Lung (tissue), 12 donors: ENCODE results near the gene DEFB110. TPM values are rescaled to one million over a fixed set of nuclear protein-coding genes. Genes with fewer than 3 reads are reported as not detected.

ENCODE experiments used
- ATAC-seq: fragments of 200-7000 bp; cut with Tn5 transposase; one replicate; pipeline ENCODE4 v1.9.1; 2020; ENCODE audit warnings: moderate number of reproducible peaks; ENCODE audit not compliant: insufficient read depth, low FRiP score
- DNase-seq, 3 donors: peaks; one replicate each; pipeline ENCODE4 v3.0.0-alpha.2; 2013 to 2017
- H3K27ac ChIP-seq, 2 donors: one replicate each; pipeline ENCODE4 v1.5.1; 2013; ENCODE audit warnings: mild to moderate bottlenecking in 2 of 2, moderate library complexity in 2 of 2, control low read depth in 1 of 2, inconsistent platforms in 1 of 2, low read depth in 1 of 2, low read length in 1 of 2
- H3K27me3 ChIP-seq, 3 donors: one replicate each; pipeline ENCODE4 v1.5.1; 2013; ENCODE audit warnings: low read length in 2 of 3; ENCODE audit not compliant: control insufficient read depth in 3 of 3, insufficient read depth in 3 of 3
- H3K36me3 ChIP-seq, 4 donors: one replicate each; pipeline ENCODE4 v1.5.1; 2013; ENCODE audit warnings: low read length in 4 of 4, mild to moderate bottlenecking in 1 of 4, moderate library complexity in 1 of 4; ENCODE audit not compliant: control insufficient read depth in 4 of 4, insufficient read depth in 4 of 4
- H3K4me1 ChIP-seq, 5 donors: one replicate each; pipeline ENCODE4 v1.5.1; 2013; ENCODE audit warnings: low read length in 5 of 5, mild to moderate bottlenecking in 2 of 5, moderate library complexity in 1 of 5; ENCODE audit not compliant: control insufficient read depth in 5 of 5, insufficient read depth in 5 of 5
- H3K4me3 ChIP-seq: one replicate; pipeline ENCODE4 v1.5.1; 2013; ENCODE audit warnings: mild to moderate bottlenecking, control low read depth, moderate library complexity
- H3K9ac ChIP-seq, 2 donors: one replicate each; pipeline ENCODE4 v1.5.1; 2013; ENCODE audit warnings: low read length in 2 of 2, control low read depth in 1 of 2; ENCODE audit not compliant: insufficient read depth in 1 of 2
- H3K9me3 ChIP-seq, 4 donors: one replicate each; pipeline ENCODE4 v1.5.1; 2013; ENCODE audit warnings: low read length in 3 of 4, mild to moderate bottlenecking in 1 of 4, moderate library complexity in 1 of 4; ENCODE audit not compliant: control insufficient read depth in 4 of 4, insufficient read depth in 3 of 4
- CTCF ChIP-seq: IDR thresholded peaks from 2 replicates; pipeline ENCODE4 v1.5.1; 2012; ENCODE audit warnings: mild to moderate bottlenecking; ENCODE audit errors: control extremely low read depth, extremely low read depth
- WGBS, 2 donors: extraction: QIAGEN DNeasy Blood & Tissue Kit; methylation state at CpG; one replicate each; pipeline ENCODE4 v1.1.7; 2013; 5-methylcytosine and 5-hydroxymethylcytosine counted together
- polyA plus RNA-seq, 2 donors: library from polyadenylated mRNA; stranded (reverse); fragments of 200-250 nt; gene quantifications; one replicate each; pipeline ENCODE4 v1.2.1, GENCODE V29; 2013
- total RNA-seq, 2 donors: library from RNA; depleted of rRNA in 1 of 2; stranded (reverse); fragments of >200 nt in 1 of 2; gene quantifications; one replicate each; pipeline ENCODE4 v1.2.1, GENCODE V29; 2014 to 2021
- donor health status: control.
- donor health status: control.
- donor health status: Bipolar disorder and iron deficiency.
- donor health status: healthy.
- donor health status: DM: yes; HTN: yes; CAD: no.

The DEFB110 gene
- total and polyA plus RNA-seq, 4 donors = not detected

- DNase-seq (no peak), ATAC-seq (no peak)
- TF ChIP-seq CTCF = no peak
- no peak overlapping the region for H3K9ac ChIP-seq
- no peak overlapping the region for H3K27ac ChIP-seq
- no peaks in the 10 kb centered on the region for H3K9me3 ChIP-seq
- H3K4me3 ChIP-seq = no peak overlapping the region
- no peaks in the 10 kb centered on the region for H3K4me1 ChIP-seq
- no peaks in the 10 kb centered on the region for H3K27me3 ChIP-seq
- no peaks in the 10 kb centered on the region for H3K36me3 ChIP-seq
Measured at GRCh38 chr6:49995278-49995677, 26.5 kb downstream of the DEFB110 start.

- ATAC-seq = no peak
- TF ChIP-seq CTCF = no peak
- Histone ChIP-seq H3K27ac (no peak overlapping the region), H3K4me1 (no peaks in the 10 kb centered on the region), H3K36me3 (no peaks in the 10 kb centered on the region), H3K9me3 (no peaks in the 10 kb centered on the region), H3K27me3 (no peaks in the 10 kb centered on the region), H3K9ac (no peak overlapping the region), H3K4me3 (no peak overlapping the region)
- no peak for DNase-seq
- 68 to 71% methylated on average over 2 of the region's 2 CpGs for WGBS, 2 donors
Measured at GRCh38 chr6:49988900-49989299, 32.9 kb downstream of the DEFB110 start.

GRCh38 chr6:49987749-49988148 is 34.0 kb downstream of the DEFB110 start:
- DNase-seq = no peak
- Histone ChIP-seq H3K4me3 (no peak overlapping the region), H3K27ac (no peak overlapping the region), H3K9ac (no peak overlapping the region), H3K4me1 (no peaks in the 10 kb centered on the region), H3K9me3 (no peaks in the 10 kb centered on the region), H3K27me3 (no peaks in the 10 kb centered on the region), H3K36me3 (no peaks in the 10 kb centered on the region)
- ATAC-seq = no peak
- no peak for TF ChIP-seq CTCF
- WGBS, 2 donors = 94 to 95% methylated on average over 2 of the region's 2 CpGs

- H3K4me1 ChIP-seq = no peaks in the 10 kb centered on the region
- ATAC-seq = no peak
Measured at GRCh38 chr6:49986551-49986950, 35.2 kb downstream of the DEFB110 start.

More at GRCh38 chr6:49986551-49986950, 35.2 kb downstream of the DEFB110 start:
- no peak overlapping the region for H3K9ac ChIP-seq
- no peaks in the 10 kb centered on the region for H3K36me3 ChIP-seq
- H3K27me3 ChIP-seq = no peaks in the 10 kb centered on the region
- DNase-seq = no peak
- no peak for TF ChIP-seq CTCF
- WGBS, 2 donors = 55 to 72% methylated on average over 1 of the region's 1 CpG
- no peak overlapping the region for H3K4me3 ChIP-seq
- H3K27ac ChIP-seq = no peak overlapping the region
- H3K9me3 ChIP-seq = no peaks in the 10 kb centered on the region
